Measurements from ENCODE around the gene DNAJB9. TPM values are rescaled to one million over a fixed set of nuclear protein-coding genes. Genes with fewer than 3 reads are reported as not detected.

Gene DNAJB9
- total RNA-seq, result 10 to 100 TPM; 17.9 to 41.9 (median 28.0) TPM

- H3K27ac ChIP-seq (replicated peaks in 1 of 4), result peak within 1 kb of the TSS; percentile 94 to 100 (median 96)
- TF ChIP-seq POLR2AphosphoS5 (IDR thresholded peaks at IDR 0.05) (peak; percentile 99 to 100), CTCF (IDR thresholded peaks at IDR 0.05) (peak in 1 of 3 experiments; percentile 28), EP300 (IDR thresholded peaks at IDR 0.05) (no peak), POLR2A (IDR thresholded peaks at IDR 0.05; ENCODE audit: low read depth) (peak; percentile 79)
- intact Hi-C loops (cut with DNase I), result loop anchor here (1.0 kb wide), 1 partner anchor 44 kb away; no protein-coding TSS in a partner anchor
- no CpG with 5 or more reads among the region's 65 CpGs for WGBS
- H3K9me3 ChIP-seq, result no peaks in the 10 kb centered on the region
- DNase-seq (ENCODE audit: extremely low spot score), result peak; percentile 100
- H3K36me3 ChIP-seq, result peaks cover 0 to 31% (median 17%) of the 10 kb centered on the region in 4 donors
- peaks cover 27 to 45% (median 37%) of the 10 kb centered on the region in 4 donors for H3K4me1 ChIP-seq
- no peaks in the 10 kb centered on the region for H3K27me3 ChIP-seq
- H3K4me3 ChIP-seq, result peak within 1 kb of the TSS; percentile 74 to 93 (median 82)
Observed at GRCh38 chr7:108569381-108570145, at the start of gene DNAJB9, which contains the start of gene THAP5. DNAJB9 (plus strand) TSS chr7:108569874; CDS start chr7:108571727, 1,853 bp downstream. THAP5 (minus strand) TSS chr7:108569706; CDS start chr7:108569569, 137 bp downstream.

- no peaks in the 10 kb centered on the region for H3K27me3 ChIP-seq
- 73% methylated on average over 2 of the region's 2 CpGs for WGBS
- peaks cover 0 to 2% (median 0%) of the 10 kb centered on the region in 4 donors for H3K9me3 ChIP-seq
- no peak overlapping the region for H3K4me3 ChIP-seq
- H3K27ac ChIP-seq (replicated peaks in 1 of 4), result no peak overlapping the region
- H3K36me3 ChIP-seq, result peaks cover 1 to 14% (median 6%) of the 10 kb centered on the region in 4 donors
- intact Hi-C loops (cut with DNase I), result no loop called here
- no peak for TF ChIP-seq POLR2AphosphoS5 (IDR thresholded peaks at IDR 0.05)
- TF ChIP-seq CTCF (IDR thresholded peaks at IDR 0.05), result no peak
- no peak for TF ChIP-seq EP300 (IDR thresholded peaks at IDR 0.05)
- TF ChIP-seq POLR2A (IDR thresholded peaks at IDR 0.05; ENCODE audit: low read depth), result no peak
- peaks cover 44 to 63% (median 60%) of the 10 kb centered on the region in 4 donors for H3K4me1 ChIP-seq
- DNase-seq (ENCODE audit: extremely low spot score), result no peak
Observed at GRCh38 chr7:108522780-108523179, 46.9 kb upstream of the DNAJB9 start.

- whole genome bisulfite sequencing, result 0% methylated on average over 21 of the region's 22 CpGs
- Histone ChIP-seq H3K4me1 (peaks cover 30 to 47% (median 46%) of the 10 kb centered on the region in 4 donors), H3K9me3 (no peaks in the 10 kb centered on the region), H3K27ac (replicated peaks in 1 of 4) (peak overlapping the region; percentile 95 to 98 (median 98)), H3K27me3 (no peaks in the 10 kb centered on the region), H3K4me3 (peak overlapping the region; percentile 76 to 85 (median 78)), H3K36me3 (no peaks in the 10 kb centered on the region)
- DNase-seq (ENCODE audit: extremely low spot score), result no peak
- intact Hi-C loops (cut with DNase I), result loop anchor here (1.0 kb wide), 1 partner anchor 44 kb away; the partner anchor contains the start of genes DNAJB9 and THAP5
- no peak for TF ChIP-seq POLR2AphosphoS5 (IDR thresholded peaks at IDR 0.05)
- TF ChIP-seq CTCF (IDR thresholded peaks at IDR 0.05), result no peak
- TF ChIP-seq EP300 (IDR thresholded peaks at IDR 0.05), result no peak
- TF ChIP-seq POLR2A (IDR thresholded peaks at IDR 0.05; ENCODE audit: low read depth), result no peak
Observed at GRCh38 chr7:108525327-108525984, 44.2 kb upstream of the DNAJB9 start.

GRCh38 chr7:108525985-108526767 is 43.5 kb upstream of the DNAJB9 start, which contains the start of gene PNPLA8:
PNPLA8 (minus strand) TSS chr7:108526135; CDS start chr7:108515491, 10,644 bp downstream.
- Histone ChIP-seq H3K9me3 (no peaks in the 10 kb centered on the region), H3K4me3 (peak within 1 kb of the TSS; percentile 76 to 85 (median 78)), H3K27me3 (no peaks in the 10 kb centered on the region), H3K27ac (replicated peaks in 1 of 4) (peak within 1 kb of the TSS; percentile 95 to 98 (median 98)), H3K36me3 (no peaks in the 10 kb centered on the region), H3K4me1 (peaks cover 30 to 46% (median 41%) of the 10 kb centered on the region in 4 donors)
- intact Hi-C loops (cut with DNase I), result loop anchor here (1.0 kb wide), 1 partner anchor 43 kb away; the partner anchor contains the start of genes DNAJB9 and THAP5
- WGBS, result 0% methylated on average over 16 of the region's 64 CpGs
- peak; percentile 100 for DNase-seq (ENCODE audit: extremely low spot score)
- TF ChIP-seq EP300 (IDR thresholded peaks at IDR 0.05), result peak; percentile 95
- TF ChIP-seq POLR2AphosphoS5 (IDR thresholded peaks at IDR 0.05), result peak; percentile 97 to 99
- no peak for TF ChIP-seq CTCF (IDR thresholded peaks at IDR 0.05)
- TF ChIP-seq POLR2A (IDR thresholded peaks at IDR 0.05; ENCODE audit: low read depth), result peak; percentile 89
